ENCODE measurements around the gene TFE3.

Gene TFE3

GRCh38 chrX:49059681-49060085 lies 16.5 kb upstream of the TFE3 start:
- no peak for DNase-seq

DNA sequence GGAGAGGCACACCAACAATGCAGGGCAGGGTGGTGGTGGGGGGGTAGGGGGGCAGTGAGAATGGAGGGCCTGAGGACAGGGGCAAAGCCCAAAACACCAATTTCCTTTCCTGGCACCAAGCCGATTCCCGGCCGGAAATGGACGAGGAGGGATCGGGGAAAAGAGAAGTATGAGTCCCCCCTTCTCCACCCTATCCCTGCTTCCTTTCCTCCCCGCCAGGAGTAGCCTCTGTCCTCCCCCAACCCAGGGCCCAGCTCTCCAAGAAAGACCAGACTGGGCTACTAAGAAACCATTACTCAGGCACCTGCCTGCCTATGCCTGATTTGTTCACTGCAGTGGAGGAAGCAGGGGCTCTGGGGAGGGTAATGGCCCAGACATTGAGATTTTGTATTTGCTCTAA lies 16.0 kb upstream of the TFE3 start:
- no peak for DNase-seq

DNA sequence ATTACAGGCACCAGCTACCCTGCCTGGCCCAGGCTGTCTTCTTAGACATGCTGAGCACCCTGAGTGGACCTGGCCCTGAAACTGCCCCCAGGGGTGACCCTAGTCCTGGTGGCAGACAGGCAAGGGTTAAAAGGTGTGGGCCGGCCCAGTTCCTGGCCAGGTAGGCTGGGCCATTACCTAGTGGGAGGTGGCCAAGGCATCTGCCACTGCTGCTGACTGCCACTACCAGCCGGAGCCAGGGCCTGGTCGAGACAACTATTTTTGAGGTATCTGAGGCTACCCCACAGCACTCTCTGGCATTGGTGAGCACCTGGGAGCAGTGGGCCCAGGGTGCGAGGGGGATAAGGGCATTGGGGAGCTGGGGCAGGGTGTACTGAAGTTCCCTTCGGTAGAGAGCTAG lies 15.6 kb upstream of the TFE3 start, which contains the start of gene CCDC120:
Gene CCDC120, plus strand, starts transcription at position 206 of the 400 bp plus-strand sequence. CDS start 3,043 bp downstream, outside the sequence.
- no peak for DNase-seq

DNA sequence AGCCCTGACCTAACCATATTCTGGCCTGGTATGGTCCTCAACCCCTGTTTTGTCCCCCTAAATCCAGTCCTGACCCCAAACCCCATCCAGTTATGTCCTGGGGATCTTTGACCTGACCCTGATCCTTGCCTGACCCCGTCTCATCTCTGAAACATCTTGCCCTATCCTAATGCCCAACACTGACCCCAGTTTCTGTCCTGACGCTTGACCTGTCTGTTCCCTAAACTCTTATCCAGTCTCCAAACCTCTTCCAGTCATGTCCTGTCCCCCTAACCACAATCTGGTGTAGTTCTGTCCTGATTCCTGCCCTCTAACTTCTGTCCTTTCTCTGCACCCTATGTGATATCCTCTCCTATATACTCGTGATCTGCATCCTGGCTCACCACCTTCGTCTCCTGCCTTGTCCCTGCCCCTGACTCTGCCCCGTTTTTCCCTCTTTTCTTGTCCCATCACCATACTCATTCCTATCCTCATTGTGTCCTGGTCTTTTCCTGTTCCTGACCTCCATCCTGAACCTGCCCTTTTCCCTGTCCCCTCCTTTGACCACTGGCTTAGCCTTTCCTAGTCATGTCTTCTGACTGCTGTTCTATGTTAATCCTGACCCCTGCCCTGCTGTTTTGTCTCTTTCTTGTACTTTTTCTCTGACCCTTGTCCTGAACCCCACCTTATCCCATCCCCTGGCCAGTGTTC lies 11.1 kb upstream of the TFE3 start:
- no peak for DNase-seq

DNA sequence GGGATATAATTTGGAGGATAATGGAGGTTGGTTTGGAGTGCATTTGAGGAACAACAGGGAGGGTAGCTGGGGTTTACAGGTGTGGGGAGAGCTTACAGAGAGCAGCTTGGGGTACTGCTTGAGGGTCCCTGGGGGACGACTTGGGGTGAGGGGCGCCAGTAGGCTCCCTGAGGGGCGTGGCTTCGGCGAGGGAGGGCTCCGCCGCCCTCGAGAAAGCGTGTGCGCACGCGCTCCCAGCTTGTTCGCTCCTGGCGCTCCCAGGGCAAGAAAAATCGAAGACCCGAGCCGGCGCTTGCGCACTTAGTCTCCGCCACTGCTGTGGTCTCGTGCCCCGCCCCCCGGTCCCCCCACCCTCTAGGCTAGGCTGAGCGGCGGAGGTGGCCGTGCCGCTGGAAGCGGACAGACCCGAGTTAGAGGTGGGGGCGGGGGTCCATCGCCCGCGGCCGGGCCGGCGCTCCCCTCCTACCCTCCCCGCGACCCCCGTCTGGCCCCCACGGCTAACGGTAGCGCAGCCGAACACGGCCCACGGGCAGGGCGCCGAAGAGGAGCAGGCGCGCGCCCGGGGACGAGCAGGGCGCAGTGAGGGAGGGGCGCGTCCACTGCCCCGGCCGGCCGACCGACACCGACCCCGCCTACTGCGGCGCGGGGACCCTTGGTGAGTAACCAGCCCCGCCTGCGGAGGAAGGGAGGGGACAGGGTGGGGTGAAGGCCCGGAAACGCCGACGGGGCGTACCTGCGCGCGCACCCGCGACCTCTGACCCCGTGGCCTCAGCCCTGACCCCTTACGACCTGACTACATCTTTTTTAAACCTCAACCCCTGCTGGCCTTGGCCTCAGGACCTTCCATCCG lies 10.3 kb upstream of the TFE3 start:
- DNase-seq, result peak; percentile 41

DNA sequence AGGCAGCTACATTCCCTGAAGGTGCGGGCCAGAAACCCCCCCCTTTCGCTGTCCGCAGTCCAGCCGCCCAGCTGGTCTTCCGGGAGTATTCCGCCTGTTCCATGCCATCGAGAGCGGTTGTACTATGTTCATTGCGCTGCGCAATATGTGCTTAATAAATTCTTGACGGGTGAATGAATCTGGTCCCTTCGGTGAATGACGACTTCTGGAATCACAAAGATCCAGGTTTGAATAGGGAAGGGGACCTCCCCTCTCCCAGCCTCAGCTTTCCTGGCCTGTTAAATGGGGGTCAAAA lies 777 bp upstream of the TFE3 start:
- DNase-seq, result no peak

GRCh38 chrX:49042581-49043219 lies 457 bp downstream of the TFE3 start:
- no peak for DNase-seq

- no peak for DNase-seq
These were observed 1.2 kb downstream of the TFE3 start for GRCh38 chrX:49041744-49042580.

DNA sequence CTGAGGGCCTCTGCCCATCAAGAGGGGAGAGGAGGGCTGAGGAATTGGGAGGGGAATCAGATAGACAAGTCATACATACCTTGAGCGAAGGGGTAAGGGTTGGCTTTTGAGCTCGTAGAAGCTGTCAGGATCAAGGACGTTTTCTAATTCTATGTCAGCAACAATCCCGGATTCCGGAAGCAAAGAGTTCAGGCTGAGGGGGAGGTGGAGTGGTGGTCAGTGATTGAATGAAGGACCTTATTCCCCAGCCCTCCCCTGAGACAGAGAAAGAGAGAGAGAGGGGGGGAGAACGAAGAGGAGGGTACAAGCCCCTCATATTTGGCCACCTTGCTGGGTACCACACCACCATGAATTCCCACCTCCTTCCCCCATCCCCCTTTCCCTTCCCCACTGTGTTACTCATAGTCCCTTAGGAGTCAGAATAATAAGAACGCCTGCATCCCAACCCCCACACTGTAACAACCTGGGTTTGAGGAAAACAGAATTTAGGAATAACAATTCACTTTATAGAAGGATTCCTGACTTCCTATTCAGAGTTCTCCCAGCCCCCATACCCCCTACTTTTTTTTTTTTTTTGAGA lies 2.7 kb downstream of the TFE3 start:
- DNase-seq, result no peak

DNA sequence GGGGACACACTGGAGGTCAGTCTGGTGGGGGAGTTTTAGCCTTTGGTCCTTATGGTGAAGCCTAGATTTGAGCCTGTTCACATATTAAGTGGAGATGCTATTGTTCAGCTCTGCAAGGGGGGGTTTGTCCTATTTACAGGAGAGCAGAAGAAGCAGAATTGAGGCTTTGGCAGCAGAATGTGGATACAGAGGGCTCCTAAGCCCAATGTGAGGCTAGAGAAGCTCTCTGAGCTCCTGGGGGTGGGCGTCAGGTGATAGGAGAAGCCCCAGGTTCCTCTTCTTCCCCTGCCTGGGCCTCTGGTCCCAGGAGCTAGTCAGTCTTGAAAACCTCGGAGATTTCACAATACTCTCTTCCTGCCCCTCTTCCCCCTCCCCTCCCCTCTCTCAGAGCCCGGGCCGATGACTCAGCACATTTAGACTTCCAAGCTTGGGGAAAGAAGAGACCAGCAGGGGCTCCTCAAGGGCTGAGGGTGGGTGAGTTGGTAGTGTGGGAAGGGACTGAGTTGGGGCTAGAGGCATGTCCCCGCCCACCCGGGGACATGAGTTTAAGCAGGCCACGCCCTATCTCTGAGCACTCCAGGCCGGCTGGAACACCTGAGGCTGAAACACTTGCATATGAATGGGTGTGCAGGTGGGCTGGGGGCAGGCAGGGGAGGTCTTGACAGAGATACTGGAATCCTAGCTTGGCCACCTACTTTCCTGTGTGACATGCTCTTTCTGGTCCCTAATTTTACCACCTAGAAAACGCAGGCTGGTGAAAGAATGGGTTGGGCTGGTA lies 3.4 kb downstream of the TFE3 start:
- no peak for DNase-seq

DNA sequence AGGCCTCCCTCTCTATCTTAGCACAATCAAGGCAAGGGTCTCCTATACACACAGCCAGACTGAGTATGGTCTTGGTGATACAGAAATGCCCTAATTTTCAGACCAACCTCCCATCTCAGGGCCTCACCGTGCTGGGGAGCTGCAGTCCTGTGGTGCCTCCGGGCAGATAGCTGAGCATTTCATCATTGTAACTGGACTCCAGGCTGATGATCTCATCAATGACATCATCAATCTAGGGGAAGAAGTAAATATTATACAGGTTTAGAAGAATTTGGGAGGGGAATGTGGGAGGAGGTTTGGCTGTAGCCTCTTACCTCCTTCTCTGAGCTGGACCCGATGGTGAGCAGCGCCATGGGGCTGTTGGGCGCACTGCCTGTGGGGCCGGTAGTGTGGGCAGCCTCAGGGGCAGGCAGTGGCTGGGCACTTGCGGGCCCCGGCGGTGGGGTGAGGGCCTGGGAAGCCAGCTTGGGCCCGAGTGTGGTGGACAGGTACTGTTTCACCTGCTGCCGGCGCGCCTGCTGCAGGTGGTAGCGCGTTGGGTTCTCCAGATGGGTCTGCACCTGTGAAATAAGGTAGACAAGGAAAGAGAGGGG lies 5.2 kb downstream of the TFE3 start:
- DNase-seq, result no peak

- no peak for DNase-seq
These were observed 12.9 kb downstream of the TFE3 start for GRCh38 chrX:49030283-49030682.

- DNase-seq, result no peak
These were observed 13.3 kb downstream of the TFE3 start for GRCh38 chrX:49029876-49030275.

- DNase-seq, result no peak
These were observed 23.4 kb downstream of the TFE3 start for GRCh38 chrX:49019599-49020249.

- no peak for DNase-seq
These were observed 24.1 kb downstream of the TFE3 start for GRCh38 chrX:49019050-49019449.

DNA sequence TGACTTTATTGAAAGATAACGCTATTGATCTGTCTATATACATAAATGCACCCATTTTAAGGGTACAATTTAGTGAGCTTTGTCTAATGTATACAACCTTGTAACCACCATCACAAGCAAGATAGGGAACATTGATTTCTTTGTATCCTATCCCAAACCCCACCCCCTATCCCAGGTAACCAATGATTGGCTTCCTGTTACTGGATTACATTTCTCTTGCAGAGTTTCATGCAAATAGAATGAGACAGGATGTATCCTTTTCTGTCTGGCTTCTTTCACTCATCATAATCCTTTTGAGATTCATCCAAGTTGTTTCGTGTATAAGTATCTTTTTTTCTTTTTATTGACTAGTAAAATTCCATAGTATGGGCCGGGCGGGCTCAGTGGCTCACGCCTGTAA lies 39.5 kb downstream of the TFE3 start:
- no peak for DNase-seq

DNA sequence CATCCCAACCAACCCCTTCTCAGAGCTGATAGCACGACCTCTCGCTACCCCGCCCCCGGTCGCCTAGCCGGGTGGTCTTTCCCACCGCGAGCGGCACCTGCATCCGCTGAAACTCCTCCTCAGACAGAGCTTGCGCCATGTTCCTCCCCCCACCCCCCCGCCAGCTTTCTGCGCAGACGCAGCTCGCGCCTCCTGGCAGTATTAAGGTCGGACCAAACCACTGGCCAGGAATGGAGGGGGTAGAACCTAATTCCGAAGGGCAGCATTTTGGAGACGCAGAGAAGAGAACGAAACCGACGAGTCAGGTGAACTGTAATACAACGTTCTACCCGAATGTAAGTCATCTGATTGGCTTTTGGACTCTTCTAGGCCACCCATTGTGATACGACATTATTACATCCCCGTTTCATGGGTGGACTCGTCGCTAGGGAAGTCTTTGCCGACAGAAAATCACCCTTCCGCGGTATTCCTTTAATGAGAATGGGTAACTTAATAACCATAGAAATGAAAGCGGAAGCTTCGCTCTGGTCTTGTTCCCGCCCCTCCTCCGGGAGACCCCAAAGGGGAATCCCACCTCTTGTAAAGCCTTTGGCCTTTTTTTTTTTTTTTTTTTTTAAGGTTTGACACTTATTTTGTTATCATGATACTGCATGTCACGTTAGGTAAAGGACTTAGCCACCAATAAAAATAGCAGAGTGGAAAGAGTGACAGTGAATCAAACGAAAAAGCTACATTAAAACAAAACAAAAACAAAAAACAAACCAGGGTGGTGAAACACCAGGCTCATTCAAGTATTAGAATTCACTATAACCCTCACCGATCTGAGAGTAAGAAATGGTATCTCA lies 40.8 kb downstream of the TFE3 start, which contains the start of gene GRIPAP1:
Gene GRIPAP1, minus strand, starts transcription at position 174 of the 845 bp plus-strand sequence. Its CDS starts 35 bp downstream, at position 139.
- peak; percentile 74 for DNase-seq

DNA sequence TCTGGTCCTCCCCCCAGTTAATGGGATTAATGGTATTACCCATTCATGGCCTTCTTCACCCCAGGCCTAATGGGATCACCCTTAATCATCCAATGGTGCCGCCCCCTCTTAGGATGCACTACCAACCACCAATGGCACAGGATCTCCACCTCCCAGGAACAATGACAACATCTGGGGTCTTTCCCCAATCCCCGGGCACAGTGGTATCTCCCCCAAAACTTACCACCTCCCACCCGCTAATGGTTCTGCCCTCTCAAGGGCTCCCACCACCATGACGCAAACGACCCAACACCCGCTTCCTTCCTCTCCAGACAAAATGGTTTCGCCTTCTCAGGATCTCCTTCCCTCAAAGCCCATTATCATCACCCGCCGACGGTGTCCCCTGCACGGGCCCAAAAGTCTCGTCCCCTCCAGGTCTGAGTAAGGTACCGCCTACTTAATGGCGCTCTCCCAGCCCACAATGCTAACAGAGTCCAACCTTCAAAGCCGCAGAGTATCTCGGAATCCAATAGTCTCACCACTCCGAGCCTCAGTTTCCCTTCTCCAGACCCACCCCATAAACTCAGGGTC lies 41.6 kb downstream of the TFE3 start:
- DNase-seq, result no peak

DNA sequence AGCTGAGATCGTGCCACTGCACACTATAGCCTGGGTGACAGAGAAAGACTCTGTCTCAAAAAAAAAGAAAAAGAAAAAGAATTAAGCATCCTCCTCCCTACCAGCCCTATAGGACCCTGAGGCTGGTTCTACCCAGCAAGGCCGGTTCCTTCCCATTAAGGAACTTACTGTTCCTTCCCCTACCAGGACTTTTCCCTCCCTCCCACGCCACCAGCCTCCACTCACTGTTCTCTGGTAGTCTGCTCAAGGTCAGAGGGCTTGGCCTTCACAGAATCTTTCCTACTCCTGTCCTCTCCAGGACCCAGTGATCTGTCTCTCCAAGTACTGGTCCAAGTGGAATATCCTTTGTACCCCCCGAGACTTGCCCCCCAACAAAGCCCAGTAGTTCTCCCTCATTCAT lies 42.5 kb downstream of the TFE3 start:
- no peak for DNase-seq
